Mesendoderm (in vitro differentiated cells): Measurements from ENCODE around the gene CLEC4A.
"Not testable (repeated sequence)": the region's sequence is repeated elsewhere in the genome, so short reads cannot be mapped to it uniquely, and the experiment has no call there.

Experiments
- DNase-seq: peaks from one replicate; pipeline ENCODE4 v3.0.0; 2013
- H2AK5ac ChIP-seq: 2 replicates; pipeline ENCODE4 v1.6.1; 2013; ENCODE audit warnings: low read length, inconsistent platforms
- H2BK120ac ChIP-seq: 2 replicates; pipeline ENCODE4 v1.6.1; 2013; ENCODE audit warnings: low read depth, mild to moderate bottlenecking, low read length, moderate library complexity, mixed read lengths
- H2BK15ac ChIP-seq: replicated peaks from 2 replicates; pipeline ENCODE4 v1.6.1; 2013; ENCODE audit warnings: low read depth, mild to moderate bottlenecking, moderate library complexity
- H2BK5ac ChIP-seq: 2 replicates; pipeline ENCODE4 v1.6.1; 2013; ENCODE audit warnings: low read length, inconsistent platforms
- H3K18ac ChIP-seq: 2 replicates; pipeline ENCODE4 v1.6.1; 2013; ENCODE audit warnings: mild to moderate bottlenecking, low read length, mixed read lengths
- H3K23ac ChIP-seq: one replicate; pipeline ENCODE4 v1.6.1; 2013; ENCODE audit warnings: low read length
- H3K27ac ChIP-seq: 2 replicates; pipeline ENCODE4 v1.5.1; 2013; ENCODE audit warnings: low read depth, mild to moderate bottlenecking, inconsistent platforms, low read length, moderate library complexity
- H3K27me3 ChIP-seq: 2 replicates; pipeline ENCODE4 v1.6.1; 2013; ENCODE audit warnings: low read length, control low read depth, mild to moderate bottlenecking, inconsistent platforms; ENCODE audit not compliant: insufficient read depth, poor library complexity
- H3K36me3 ChIP-seq: 2 replicates; pipeline ENCODE4 v1.6.1; 2013; ENCODE audit warnings: low read length, inconsistent platforms; ENCODE audit not compliant: control insufficient read depth, insufficient read depth
- H3K4ac ChIP-seq: one replicate; pipeline ENCODE4 v1.6.1; 2013; ENCODE audit warnings: low read depth, mild to moderate bottlenecking, low read length, moderate library complexity
- H3K4me1 ChIP-seq: 2 replicates; pipeline ENCODE4 v1.6.1; 2013; ENCODE audit warnings: low read depth, low read length, inconsistent platforms; ENCODE audit not compliant: control insufficient read depth
- H3K4me2 ChIP-seq: 2 replicates; pipeline ENCODE4 v1.6.1; 2013; ENCODE audit warnings: low read length
- H3K4me3 ChIP-seq: 2 replicates; pipeline ENCODE4 v1.5.1; 2013; ENCODE audit warnings: mild to moderate bottlenecking, low read length
- H3K56ac ChIP-seq: one replicate; pipeline ENCODE4 v1.6.1; 2013; ENCODE audit warnings: low read length
- H3K79me1 ChIP-seq: 2 replicates; pipeline ENCODE4 v1.6.1; 2013; ENCODE audit warnings: low read length, inconsistent platforms
- H3K79me2 ChIP-seq: 2 replicates; pipeline ENCODE4 v1.6.1; 2013; ENCODE audit warnings: mild to moderate bottlenecking, low read length; ENCODE audit not compliant: control insufficient read depth, insufficient read depth
- H3K9ac ChIP-seq: 2 replicates; pipeline ENCODE4 v1.6.1; 2013; ENCODE audit warnings: low read length, inconsistent platforms
- H4K5ac ChIP-seq: one replicate; pipeline ENCODE4 v1.6.1; 2013; ENCODE audit warnings: low read length
- H4K8ac ChIP-seq: one replicate; pipeline ENCODE4 v1.6.1; 2013; ENCODE audit warnings: low read depth, mild to moderate bottlenecking, control low read depth, low read length, moderate library complexity
- WGBS: extraction: QIAGEN DNeasy Blood & Tissue Kit; methylation state at CpG from one replicate; pipeline ENCODE4 v1.1.7; 2013; ENCODE audit warnings: low lambda C conversion rate, missing lambda C conversion rate; ENCODE audit not compliant: insufficient coverage; ENCODE audit errors: extremely low coverage; 5-methylcytosine and 5-hydroxymethylcytosine counted together

CLEC4A gene

DNA sequence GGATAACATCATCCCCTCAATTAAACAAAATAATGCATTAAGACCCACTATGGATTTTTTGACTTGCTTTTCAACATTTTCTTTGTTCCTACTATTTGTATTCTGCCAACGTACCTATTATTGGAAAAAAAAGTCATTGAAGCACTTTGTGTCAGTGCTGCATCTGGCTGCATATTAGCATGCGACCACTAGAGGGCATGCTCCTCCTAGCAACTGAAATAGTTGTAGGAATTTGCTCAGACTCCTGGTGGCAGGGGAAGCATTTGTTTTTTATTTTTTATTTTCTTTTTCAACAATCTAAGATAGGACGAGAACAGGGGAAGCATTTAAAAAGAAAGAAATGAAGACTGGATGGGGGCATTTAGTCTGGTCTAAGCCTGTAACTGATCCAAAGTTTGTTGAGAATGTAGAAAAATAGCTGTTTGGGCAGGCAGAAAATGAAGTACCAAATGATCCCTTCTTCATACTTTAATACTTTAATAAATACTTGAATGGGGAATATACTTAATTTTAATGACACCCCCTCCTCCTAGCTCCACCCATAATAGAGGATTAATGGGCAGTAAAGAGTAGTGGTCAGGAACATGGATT, 14.5 kb upstream of the CLEC4A start:
- Histone ChIP-seq H3K27me3 (no peaks in the 10 kb centered on the region), H4K8ac (no peak overlapping the region), H3K79me1 (no peaks in the 10 kb centered on the region), H2AK5ac (no peak overlapping the region), H3K79me2 (no peaks in the 10 kb centered on the region), H4K5ac (no peak overlapping the region), H3K27ac (no peak overlapping the region), H3K18ac (no peak overlapping the region), H3K9ac (no peak overlapping the region), H3K36me3 (no peaks in the 10 kb centered on the region), H3K4me2 (no peak overlapping the region), H3K4me3 (no peak overlapping the region), H2BK15ac (no peak overlapping the region), H3K56ac (no peak overlapping the region), H2BK120ac (no peak overlapping the region), H3K4me1 (no peaks in the 10 kb centered on the region), H3K23ac (no peak overlapping the region), H3K4ac (no peak overlapping the region), H2BK5ac (no peak overlapping the region)
- peak; percentile 81 for DNase-seq
- no CpG with 5 or more reads among the region's 3 CpGs for WGBS

DNA sequence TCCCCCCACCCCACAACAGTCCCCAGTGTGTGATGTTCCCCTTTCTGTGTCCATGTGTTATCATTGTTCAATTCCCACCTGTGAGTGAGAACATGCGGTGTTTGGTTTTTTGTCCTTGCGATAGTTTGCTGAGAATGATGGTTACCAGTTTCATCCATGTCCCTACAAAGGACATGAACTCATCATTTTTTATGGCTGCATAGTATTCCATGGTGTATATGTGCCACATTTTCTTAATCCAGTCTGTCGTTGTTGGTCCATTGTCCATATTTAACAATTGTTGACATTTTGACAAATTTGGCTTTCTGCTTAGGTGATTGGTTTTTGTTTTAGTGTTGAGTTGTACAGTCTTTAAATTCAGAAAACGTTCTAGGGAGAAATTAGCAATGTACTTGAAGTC, 10.3 kb upstream of the CLEC4A start:
- H3K18ac ChIP-seq, H3K4me3 ChIP-seq, H3K9ac ChIP-seq, H3K27ac ChIP-seq, H2BK5ac ChIP-seq, H2BK120ac ChIP-seq, H3K79me1 ChIP-seq, H3K4me2 ChIP-seq, H3K23ac ChIP-seq, H3K4me1 ChIP-seq, H3K56ac ChIP-seq, H3K27me3 ChIP-seq, H3K4ac ChIP-seq, H4K5ac ChIP-seq, H2BK15ac ChIP-seq, H3K36me3 ChIP-seq, H4K8ac ChIP-seq, DNase-seq, H3K79me2 ChIP-seq, H2AK5ac ChIP-seq: not testable (repeated sequence)
- WGBS, result no CpG with 5 or more reads among the region's 4 CpGs

DNA sequence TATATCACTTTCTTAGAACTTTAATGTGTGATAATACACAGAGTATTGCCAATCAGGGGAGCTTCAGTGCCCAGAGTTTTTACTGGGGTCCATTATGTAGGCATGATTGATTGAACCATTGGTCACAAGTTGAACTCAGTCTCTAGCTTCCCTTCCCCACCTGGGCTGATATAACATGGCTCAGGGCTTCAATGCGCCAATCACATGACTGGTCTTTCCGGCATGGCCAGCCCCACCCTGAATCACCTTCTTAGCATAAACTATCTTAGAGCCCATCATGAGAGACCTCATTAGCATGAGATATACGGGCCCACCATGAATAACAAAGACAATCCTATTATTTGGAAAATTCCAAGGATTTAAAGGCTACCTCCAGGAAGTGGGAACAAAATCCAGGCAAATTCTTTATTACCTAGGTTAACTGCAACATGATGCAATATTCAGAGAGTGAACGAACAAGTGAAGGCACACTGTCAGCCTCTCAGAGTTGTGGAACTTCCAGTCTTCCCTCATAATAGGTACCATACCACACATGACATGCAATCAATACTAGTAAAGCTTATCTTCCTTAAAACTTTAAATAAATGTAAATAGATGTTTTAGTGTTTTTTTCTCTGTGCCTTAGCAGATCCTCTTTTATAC, 3.2 kb upstream of the CLEC4A start:
- H3K4me3 ChIP-seq, result no peak overlapping the region
- no peak overlapping the region for H2BK120ac ChIP-seq
- H3K27me3 ChIP-seq, result no peaks in the 10 kb centered on the region
- no peaks in the 10 kb centered on the region for H3K4me1 ChIP-seq
- no peak overlapping the region for H3K18ac ChIP-seq
- no peaks in the 10 kb centered on the region for H3K79me2 ChIP-seq
- no peak overlapping the region for H2AK5ac ChIP-seq
- no peak overlapping the region for H3K4me2 ChIP-seq
- H4K5ac ChIP-seq, result no peak overlapping the region
- WGBS, result no CpG with 5 or more reads among the region's 4 CpGs
- no peak overlapping the region for H2BK15ac ChIP-seq
- H2BK5ac ChIP-seq, result no peak overlapping the region
- H3K4ac ChIP-seq, result no peak overlapping the region
- H3K9ac ChIP-seq, result no peak overlapping the region
- peak; percentile 29 for DNase-seq
- no peaks in the 10 kb centered on the region for H3K79me1 ChIP-seq
- no peak overlapping the region for H3K27ac ChIP-seq
- no peak overlapping the region for H3K56ac ChIP-seq
- H3K36me3 ChIP-seq, result no peaks in the 10 kb centered on the region
- H4K8ac ChIP-seq, result no peak overlapping the region
- no peak overlapping the region for H3K23ac ChIP-seq

DNA sequence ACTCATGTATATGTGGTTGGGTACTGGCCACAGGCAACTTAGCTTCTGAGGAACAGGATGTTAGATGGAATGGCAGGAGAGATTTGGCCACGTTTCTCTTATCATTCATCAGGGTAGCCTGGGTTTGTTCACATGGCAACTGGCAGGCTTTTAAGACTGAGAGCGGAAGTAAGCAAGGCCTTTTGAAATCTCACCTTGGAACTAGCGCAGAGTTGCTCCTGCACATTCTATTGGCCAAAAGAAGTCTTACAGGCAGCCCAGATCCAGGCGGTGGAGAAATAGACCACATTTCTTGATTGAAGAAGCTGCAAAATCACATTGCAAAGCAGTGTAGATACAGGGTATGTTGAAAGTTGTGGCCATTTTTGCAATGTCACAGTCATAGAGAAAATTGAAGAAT, 3.7 kb downstream of the CLEC4A start:
- Histone ChIP-seq H3K56ac (no peak overlapping the region), H2BK120ac (no peak overlapping the region), H3K4me1 (no peaks in the 10 kb centered on the region), H3K4ac (no peak overlapping the region), H4K8ac (no peak overlapping the region), H3K18ac (no peak overlapping the region), H3K79me2 (no peaks in the 10 kb centered on the region), H3K9ac (no peak overlapping the region), H3K36me3 (no peaks in the 10 kb centered on the region), H3K4me2 (no peak overlapping the region), H2BK5ac (no peak overlapping the region), H2BK15ac (no peak overlapping the region), H3K4me3 (no peak overlapping the region), H3K27ac (no peak overlapping the region), H3K27me3 (no peaks in the 10 kb centered on the region), H3K23ac (no peak overlapping the region), H4K5ac (no peak overlapping the region), H2AK5ac (no peak overlapping the region), H3K79me1 (no peaks in the 10 kb centered on the region)
- peak; percentile 45 for DNase-seq
- no CpG with 5 or more reads among the region's 4 CpGs for WGBS

DNA sequence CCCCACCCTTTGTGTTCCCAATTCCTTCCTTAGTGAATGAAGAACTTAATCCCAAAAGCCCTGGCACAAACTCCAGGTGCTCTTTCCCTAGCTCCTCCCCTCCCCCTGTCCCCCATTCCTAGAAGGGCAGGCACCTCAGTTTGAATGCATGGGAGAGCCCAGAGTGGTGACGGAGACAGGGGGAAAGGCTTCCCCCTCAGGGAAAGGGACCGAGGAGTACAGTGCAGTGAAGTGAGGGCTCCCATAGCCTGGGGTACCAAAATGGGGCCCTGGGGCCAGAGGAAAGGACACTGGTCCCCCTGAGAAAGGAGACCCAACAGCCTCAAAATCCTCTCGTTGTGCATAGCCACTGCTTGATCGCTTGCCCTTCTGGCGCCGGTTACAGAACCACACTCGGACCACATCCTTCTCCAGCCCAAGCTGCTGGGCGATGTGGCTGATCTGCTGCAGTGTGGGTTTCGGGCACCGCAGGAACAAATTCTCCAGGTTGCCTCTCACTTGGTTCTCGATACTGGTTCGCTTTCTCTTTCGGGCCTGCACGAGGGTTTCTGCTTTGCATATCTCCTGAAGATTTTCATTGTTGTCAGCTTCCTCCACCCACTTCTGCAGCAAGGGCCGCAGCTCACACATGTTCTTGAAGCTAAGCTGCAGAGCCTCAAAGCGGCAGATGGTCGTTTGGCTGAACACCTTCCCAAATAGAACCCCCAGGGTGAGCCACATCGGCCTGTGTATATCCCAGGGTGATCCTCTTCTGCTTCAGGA, 10.4 kb downstream of the CLEC4A start:
- H3K36me3 ChIP-seq, H3K4me2 ChIP-seq, H3K79me2 ChIP-seq, H3K23ac ChIP-seq, H2BK15ac ChIP-seq, H4K5ac ChIP-seq, H3K4ac ChIP-seq, H3K4me3 ChIP-seq, H3K79me1 ChIP-seq, H3K9ac ChIP-seq, H4K8ac ChIP-seq, H2BK120ac ChIP-seq, H2BK5ac ChIP-seq, H3K27ac ChIP-seq, H3K56ac ChIP-seq, H3K4me1 ChIP-seq, DNase-seq, H2AK5ac ChIP-seq, H3K18ac ChIP-seq, H3K27me3 ChIP-seq: not testable (repeated sequence)
- no CpG with 5 or more reads among the region's 18 CpGs for WGBS
